Liver (tissue), 9 donors: ENCODE measurements around the gene ABCC2. TPM values are rescaled to one million over a fixed set of nuclear protein-coding genes. Genes with fewer than 3 reads are reported as not detected.

Experiments used
- DNase-seq: peaks from one replicate; pipeline ENCODE4 v3.0.0-alpha.2; 2017; ENCODE audit warnings: low spot score
- H3K27ac ChIP-seq, 2 donors: one replicate each; pipeline ENCODE4 v1.7.0; 2013; ENCODE audit warnings: inconsistent platforms in 2 of 2, low read length in 2 of 2, control low read depth in 1 of 2, low read depth in 1 of 2, mild to moderate bottlenecking in 1 of 2
- H3K27me3 ChIP-seq, 4 donors: one replicate each; pipeline versions ENCODE4 v1.6.1 to v1.7.0; 2013; ENCODE audit warnings: low read length in 3 of 4, inconsistent platforms in 1 of 4, mild to moderate bottlenecking in 1 of 4, moderate library complexity in 1 of 4; ENCODE audit not compliant: control insufficient read depth in 4 of 4, insufficient read depth in 4 of 4
- H3K36me3 ChIP-seq, 4 donors: one replicate each; pipeline versions ENCODE4 v1.6.1 to v1.7.0; 2013; ENCODE audit warnings: low read length in 3 of 4, mild to moderate bottlenecking in 3 of 4, low read depth in 1 of 4, moderate library complexity in 1 of 4; ENCODE audit not compliant: control insufficient read depth in 4 of 4, insufficient read depth in 3 of 4
- H3K4me1 ChIP-seq, 4 donors: one replicate each; pipeline versions ENCODE4 v1.6.1 to v1.7.0; 2013; ENCODE audit warnings: low read length in 3 of 4, mild to moderate bottlenecking in 3 of 4, moderate library complexity in 1 of 4; ENCODE audit not compliant: control insufficient read depth in 4 of 4, insufficient read depth in 4 of 4
- H3K4me3 ChIP-seq, 3 donors: one replicate each; pipeline versions ENCODE4 v1.6.1 to v1.7.0; 2013; ENCODE audit warnings: low read length in 3 of 3, control low read depth in 1 of 3, low read depth in 1 of 3, mild to moderate bottlenecking in 1 of 3
- H3K9ac ChIP-seq, 2 donors: one replicate each; pipeline ENCODE4 v1.7.0; 2013; ENCODE audit warnings: low read length in 2 of 2, mild to moderate bottlenecking in 2 of 2, moderate library complexity in 2 of 2, control low read depth in 1 of 2, low read depth in 1 of 2
- H3K9me3 ChIP-seq, 4 donors: one replicate each; pipeline versions ENCODE4 v1.6.1 to v1.7.0; 2013; ENCODE audit warnings: low read length in 3 of 4; ENCODE audit not compliant: control insufficient read depth in 4 of 4
- CTCF ChIP-seq: fragments of 150-350 bp; IDR thresholded peaks from 2 replicates; pipeline ENCODE4 v1.5.1; 2017; ENCODE audit warnings: improper control_type of control experiment, low read depth, low read length; ENCODE audit not compliant: missing input control
- EGR1 ChIP-seq, 2 donors: IDR thresholded peaks; 2 replicates each; pipeline ENCODE4 v1.6.1; 2016 to 2018; ENCODE audit warnings: antibody characterized with exemption in 2 of 2, low read depth in 2 of 2
- FOXA1 ChIP-seq: IDR thresholded peaks from 2 replicates; pipeline ENCODE4 v1.6.1; 2016; ENCODE audit warnings: antibody characterized with exemption
- FOXA2 ChIP-seq: IDR thresholded peaks from 2 replicates; pipeline ENCODE4 v1.6.1; 2016; ENCODE audit warnings: antibody characterized with exemption
- GABPA ChIP-seq, 2 donors: IDR thresholded peaks in 1 of 2; conservative IDR thresholded peaks in 1 of 2; 2 replicates each; pipeline ENCODE4 v1.6.1; 2016; ENCODE audit warnings: antibody characterized with exemption in 2 of 2, mild to moderate bottlenecking in 1 of 2, moderate library complexity in 1 of 2
- HNF4A ChIP-seq, 2 donors: conservative IDR thresholded peaks; 2 replicates each; pipeline ENCODE4 v1.6.1; 2016; ENCODE audit warnings: antibody characterized with exemption in 2 of 2, mild to moderate bottlenecking in 2 of 2
- HNF4G ChIP-seq: IDR thresholded peaks from 2 replicates; pipeline ENCODE4 v1.6.1; 2016; ENCODE audit warnings: antibody characterized with exemption
- JUND ChIP-seq, 2 donors: IDR thresholded peaks; 2 replicates each; pipeline ENCODE4 v1.6.1; 2016; ENCODE audit warnings: antibody characterized with exemption in 2 of 2
- MAX ChIP-seq: IDR thresholded peaks from 2 replicates; pipeline ENCODE4 v1.6.1; 2016; ENCODE audit warnings: antibody characterized with exemption
- NR2F2 ChIP-seq: IDR thresholded peaks from 2 replicates; pipeline ENCODE4 v1.6.1; 2016; ENCODE audit warnings: antibody characterized with exemption
- RAD21 ChIP-seq, 2 donors: IDR thresholded peaks; 2 replicates each; pipeline ENCODE4 v1.6.1; 2016; ENCODE audit warnings: antibody characterized with exemption in 2 of 2, mild to moderate bottlenecking in 2 of 2
- REST ChIP-seq: IDR thresholded peaks from 2 replicates; pipeline ENCODE4 v1.6.1; 2016; ENCODE audit warnings: antibody characterized with exemption, mild to moderate bottlenecking
- RXRA ChIP-seq, 2 donors: IDR thresholded peaks; 2 replicates each; pipeline ENCODE4 v1.6.1; 2017 to 2018; ENCODE audit warnings: antibody characterized with exemption in 2 of 2, mild to moderate bottlenecking in 1 of 2
- SP1 ChIP-seq: IDR thresholded peaks from 2 replicates; pipeline ENCODE4 v1.6.1; 2018; ENCODE audit warnings: antibody characterized with exemption, mild to moderate bottlenecking
- TAF1 ChIP-seq: conservative IDR thresholded peaks from 2 replicates; pipeline ENCODE4 v1.6.1; 2016; ENCODE audit warnings: antibody characterized with exemption, mild to moderate bottlenecking
- YY1 ChIP-seq: IDR thresholded peaks from 2 replicates; pipeline ENCODE4 v1.6.1; 2016; ENCODE audit warnings: antibody characterized with exemption, mild to moderate bottlenecking
- WGBS: extraction: QIAGEN DNeasy Blood & Tissue Kit; methylation state at CpG from one replicate; pipeline ENCODE4 v1.1.7; 2013; 5-methylcytosine and 5-hydroxymethylcytosine counted together
- polyA plus RNA-seq, 2 donors: library from polyadenylated mRNA; stranded (reverse) in 1 of 2; unstranded in 1 of 2; fragments of 200-250 nt in 1 of 2; fragments of >200 nt in 1 of 2; fragmentation: Nextera tagmentation in 1 of 2; extraction: Ambion mirVana in 1 of 2; gene quantifications; one replicate each; pipeline versions ENCODE4 v1.2.1 to v1.2.3, GENCODE V29; 2013 to 2015
- total RNA-seq, 2 donors: library from RNA; depleted of rRNA; stranded (reverse); fragments of >200 nt; gene quantifications; one replicate each; pipeline ENCODE4 v1.2.3, GENCODE V29; 2014
- TF ChIP-seq, protein P1 (sequence below): IDR thresholded peaks from 2 replicates; pipeline ENCODE4 v1.6.1; 2016; ENCODE audit warnings: antibody characterized with exemption
- TF ChIP-seq, protein P2 (sequence below): IDR thresholded peaks from 2 replicates; pipeline ENCODE4 v1.6.1; 2016; ENCODE audit warnings: antibody characterized with exemption
- donor health status: healthy.
- donor health status: healthy.
- donor health status: healthy.
- donor health status: healthy.
- donor health status: healthy.

The ABCC2 gene
- total and polyA plus RNA-seq, 4 donors = 45.6 to 234 (median 70.1) TPM

GRCh38 chr10:99791831-99792230 is 9.4 kb downstream of the ABCC2 start:
- Histone ChIP-seq H3K9me3 (no peaks in the 10 kb centered on the region), H3K4me3 (no peak overlapping the region), H3K27me3 (no peaks in the 10 kb centered on the region), H3K4me1 (peaks cover 1 to 27% (median 15%) of the 10 kb centered on the region in 4 donors), H3K9ac (no peak overlapping the region), H3K36me3 (peaks cover 3 to 51% (median 45%) of the 10 kb centered on the region in 4 donors), H3K27ac (no peak overlapping the region)
- no peak for DNase-seq
- WGBS = 94% methylated on average over 3 of the region's 3 CpGs
- TF ChIP-seq EGR1 (IDR thresholded peaks at IDR 0.05; ENCODE audit: low read depth in 2 of 2) (no peak), RXRA (IDR thresholded peaks at IDR 0.05) (no peak), FOXA1 (no peak), NR2F2 (no peak), HNF4G (no peak), YY1 (no peak), MAX (no peak), CTCF (no peak), GABPA (IDR thresholded peaks at IDR 0.05 in 1 of 2, conservative IDR thresholded peaks at IDR 0.05 in 1 of 2) (no peak), SP1 (no peak), TAF1 (no peak), JUND (IDR thresholded peaks at IDR 0.05) (no peak), FOXA2 (no peak), HNF4A (conservative IDR thresholded peaks at IDR 0.05) (no peak), RAD21 (IDR thresholded peaks at IDR 0.05) (no peak)
- TF ChIP-seq, protein P1, sequence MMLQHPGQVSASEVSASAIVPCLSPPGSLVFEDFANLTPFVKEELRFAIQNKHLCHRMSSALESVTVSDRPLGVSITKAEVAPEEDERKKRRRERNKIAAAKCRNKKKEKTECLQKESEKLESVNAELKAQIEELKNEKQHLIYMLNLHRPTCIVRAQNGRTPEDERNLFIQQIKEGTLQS = no peak
- TF ChIP-seq, protein P2, sequence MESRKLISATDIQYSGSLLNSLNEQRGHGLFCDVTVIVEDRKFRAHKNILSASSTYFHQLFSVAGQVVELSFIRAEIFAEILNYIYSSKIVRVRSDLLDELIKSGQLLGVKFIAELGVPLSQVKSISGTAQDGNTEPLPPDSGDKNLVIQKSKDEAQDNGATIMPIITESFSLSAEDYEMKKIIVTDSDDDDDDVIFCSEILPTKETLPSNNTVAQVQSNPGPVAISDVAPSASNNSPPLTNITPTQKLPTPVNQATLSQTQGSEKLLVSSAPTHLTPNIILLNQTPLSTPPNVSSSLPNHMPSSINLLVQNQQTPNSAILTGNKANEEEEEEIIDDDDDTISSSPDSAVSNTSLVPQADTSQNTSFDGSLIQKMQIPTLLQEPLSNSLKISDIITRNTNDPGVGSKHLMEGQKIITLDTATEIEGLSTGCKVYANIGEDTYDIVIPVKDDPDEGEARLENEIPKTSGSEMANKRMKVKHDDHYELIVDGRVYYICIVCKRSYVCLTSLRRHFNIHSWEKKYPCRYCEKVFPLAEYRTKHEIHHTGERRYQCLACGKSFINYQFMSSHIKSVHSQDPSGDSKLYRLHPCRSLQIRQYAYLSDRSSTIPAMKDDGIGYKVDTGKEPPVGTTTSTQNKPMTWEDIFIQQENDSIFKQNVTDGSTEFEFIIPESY = no peak

DNA sequence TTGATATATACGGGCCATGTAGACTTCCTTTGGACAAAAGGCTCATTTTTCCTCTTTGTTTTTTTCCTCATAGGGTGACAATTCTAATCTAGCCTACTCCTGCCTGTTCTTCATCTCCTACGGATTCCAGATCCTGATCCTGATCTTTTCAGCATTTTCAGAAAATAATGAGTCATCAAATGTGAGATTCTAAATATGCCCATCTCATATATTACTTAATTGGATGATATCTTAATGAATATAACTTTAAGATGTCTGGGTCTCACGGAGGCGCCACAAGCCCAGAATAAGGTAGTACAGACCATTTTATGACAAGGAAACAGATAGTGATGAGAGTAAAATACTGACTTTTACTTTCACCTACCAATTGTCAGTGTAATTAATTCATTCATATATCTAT is 11.4 kb downstream of the ABCC2 start:
- Histone ChIP-seq H3K4me1 (peaks cover 1 to 12% (median 5%) of the 10 kb centered on the region in 4 donors), H3K4me3 (no peak overlapping the region), H3K27me3 (no peaks in the 10 kb centered on the region), H3K9me3 (no peaks in the 10 kb centered on the region), H3K9ac (no peak overlapping the region), H3K36me3 (peaks cover 6 to 70% (median 61%) of the 10 kb centered on the region in 4 donors), H3K27ac (no peak overlapping the region)
- DNase-seq = no peak
- TF ChIP-seq FOXA2 (no peak), MAX (no peak), YY1 (no peak), REST (no peak)
- WGBS = 95% methylated on average over 4 of the region's 4 CpGs
